CD8-positive, alpha-beta memory T cell (primary cell): Measurements from ENCODE around the gene POLR1A. TPM values are rescaled to one million over a fixed set of nuclear protein-coding genes. Genes with fewer than 3 reads are reported as not detected.

Source experiments
- CTCF ChIA-PET: fragments of 350-600 bp; sonication (Branson Sonifier 250); formaldehyde crosslinking; loops from one replicate; lab custom pipeline; 2021; ENCODE audit warnings: antibody characterized with exemption; lab: Charles Lee
- POLR2A ChIA-PET: fragments of 350-600 bp; sonication (Branson Sonifier 250); formaldehyde crosslinking; loops from one replicate; lab custom pipeline; 2021; ENCODE audit warnings: antibody characterized with exemption; lab: Charles Lee
- DNase-seq, 5 donors: peaks; one replicate each; pipeline versions ENCODE4 v3.0.0 to v3.0.0-alpha.2; 2020 to 2022; ENCODE audit warnings: mixed read lengths in 1 of 5
- H3K27ac ChIP-seq: one replicate; pipeline ENCODE4 v1.7.0; 2013; ENCODE audit warnings: low read depth, mild to moderate bottlenecking, low read length, moderate library complexity
- H3K27me3 ChIP-seq: 2 replicates; pipeline ENCODE4 v1.7.0; 2013; ENCODE audit warnings: low read length, mild to moderate bottlenecking; ENCODE audit not compliant: insufficient read depth, poor library complexity, severe bottlenecking
- H3K36me3 ChIP-seq: 2 replicates; pipeline ENCODE4 v1.7.0; 2013; ENCODE audit warnings: mild to moderate bottlenecking, low read length, moderate library complexity; ENCODE audit not compliant: insufficient read depth
- H3K4me1 ChIP-seq: 2 replicates; pipeline ENCODE4 v1.7.0; 2013; ENCODE audit warnings: mild to moderate bottlenecking, low read length, moderate library complexity; ENCODE audit not compliant: insufficient read depth
- H3K4me3 ChIP-seq: 2 replicates; pipeline ENCODE4 v1.7.0; 2013; ENCODE audit warnings: mild to moderate bottlenecking, low read length
- H3K9me3 ChIP-seq: 2 replicates; pipeline ENCODE4 v1.7.0; 2013; ENCODE audit warnings: mild to moderate bottlenecking, low read length
- H3K27ac Mint-ChIP-seq, 8 donors: one replicate each; pipeline ENCODE4 v1.8.0; 2020 to 2021; ENCODE audit warnings: mixed read lengths in 8 of 8, mild to moderate bottlenecking in 6 of 8, inconsistent platforms in 3 of 8, moderate library complexity in 3 of 8
- H3K27me3 Mint-ChIP-seq, 2 donors: one replicate each; pipeline ENCODE4 v1.8.0; 2020 to 2021; ENCODE audit warnings: mixed read lengths in 2 of 2, mild to moderate bottlenecking in 1 of 2, moderate library complexity in 1 of 2
- H3K36me3 Mint-ChIP-seq, 3 donors: one replicate each; pipeline ENCODE4 v1.8.0; 2020 to 2021; ENCODE audit warnings: mixed read lengths in 3 of 3, inconsistent platforms in 1 of 3, mild to moderate bottlenecking in 1 of 3
- H3K4me1 Mint-ChIP-seq, 3 donors: one replicate each; pipeline ENCODE4 v1.8.0; 2020 to 2021; ENCODE audit warnings: mixed read lengths in 3 of 3, inconsistent platforms in 1 of 3, mild to moderate bottlenecking in 1 of 3
- H3K4me3 Mint-ChIP-seq, 7 donors: one replicate each; pipeline ENCODE4 v1.8.0; 2020 to 2021; ENCODE audit warnings: mixed read lengths in 7 of 7, mild to moderate bottlenecking in 6 of 7, moderate library complexity in 4 of 7, inconsistent platforms in 2 of 7
- H3K9me3 Mint-ChIP-seq, 5 donors: one replicate each; pipeline ENCODE4 v1.8.0; 2020 to 2022; ENCODE audit warnings: mixed read lengths in 5 of 5, mild to moderate bottlenecking in 3 of 5, moderate library complexity in 2 of 5, inconsistent platforms in 1 of 5
- polyA plus RNA-seq: library from polyadenylated mRNA; unstranded; fragments of 300-500 nt; fragmentation: Illumina TruSeq; gene quantifications from one replicate; pipeline ENCODE4 v1.2.3, GENCODE V29; 2021
- total RNA-seq, 2 experiments: library from RNA; stranded (reverse); gene quantifications; one replicate each; pipeline ENCODE4 v1.2.3, GENCODE V29; 2021

POLR1A gene
- total and polyA plus RNA-seq, 3 experiments from 2014 or later: 4.8 to 63.3 (median 60.3) TPM

DNA sequence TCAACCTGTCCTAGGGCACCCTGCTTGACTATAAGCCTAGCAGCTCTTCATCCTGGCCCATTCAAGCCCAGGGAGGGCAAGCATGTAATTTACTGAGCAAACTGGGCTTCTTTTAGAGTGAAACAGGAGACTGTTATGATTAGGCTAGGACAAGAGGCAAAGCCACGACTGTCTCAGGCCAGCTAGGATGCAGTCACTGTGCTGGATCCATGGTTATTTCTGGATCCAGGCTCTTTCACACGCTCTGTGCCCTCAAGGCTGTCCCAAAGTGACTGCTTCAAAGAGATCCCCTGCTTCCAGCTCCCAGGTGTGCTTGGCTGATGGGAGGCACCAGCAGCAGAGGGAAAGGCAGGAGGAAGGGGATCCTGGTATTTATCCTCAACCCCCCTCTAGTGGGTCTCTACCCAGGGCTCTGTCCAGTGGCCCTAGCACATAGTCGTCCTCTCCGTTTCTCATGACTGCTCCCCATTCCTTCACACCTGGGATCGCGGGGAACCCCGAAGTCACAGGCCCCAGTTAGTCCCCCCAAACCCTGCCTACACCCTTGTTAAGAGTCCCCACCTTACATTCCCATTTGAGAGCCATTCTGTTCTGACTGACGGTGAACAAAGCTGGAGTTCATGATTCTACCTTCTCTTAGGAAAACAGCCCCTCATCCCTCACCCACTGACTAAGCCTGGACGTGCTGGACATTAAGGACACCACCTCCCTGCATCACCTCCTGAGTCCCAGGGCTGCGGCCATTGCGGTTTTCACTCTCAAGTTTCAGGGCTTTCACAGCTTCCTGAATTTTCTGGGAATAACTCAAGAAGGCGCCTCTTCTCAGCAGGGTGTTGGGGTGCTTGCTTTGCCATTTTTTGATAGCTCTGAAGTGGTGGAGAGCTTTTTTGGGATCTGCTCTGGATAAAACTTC lies 63.2 kb downstream of the POLR1A start:
- peaks cover 46 to 55% (median 52%) of the 10 kb centered on the region in 3 donors for H3K4me1 Mint-ChIP-seq
- ChIA-PET POLR2A (interaction anchor here (0.5 kb wide), 1 partner anchor 13 kb away, joined by 3 read pairs; no protein-coding TSS in a partner anchor), CTCF (interaction anchor here (1.0 to 4.1 kb wide), 4 partner anchors 38 to 155 kb away, joined by 3 to 22 read pairs (median 7); partner anchors contain the start of gene ST3GAL5)
- Histone ChIP-seq H3K36me3 (peaks cover 8% of the 10 kb centered on the region), H3K27ac (no peak overlapping the region), H3K9me3 (no peaks in the 10 kb centered on the region), H3K4me3 (no peak overlapping the region), H3K4me1 (peaks cover 45% of the 10 kb centered on the region), H3K27me3 (no peaks in the 10 kb centered on the region)
- peaks cover 0 to 9% of the 10 kb centered on the region in 2 donors for H3K27me3 Mint-ChIP-seq
- peak overlapping the region; percentile 83 to 100 (median 99) for H3K27ac Mint-ChIP-seq
- peak overlapping the region in 1 of 7 donors; percentile 63 for H3K4me3 Mint-ChIP-seq
- peaks cover 5 to 62% (median 27%) of the 10 kb centered on the region in 3 donors for H3K36me3 Mint-ChIP-seq
- DNase-seq: no peak
- H3K9me3 Mint-ChIP-seq: peaks cover 0 to 2% (median 0%) of the 10 kb centered on the region in 5 donors

DNA sequence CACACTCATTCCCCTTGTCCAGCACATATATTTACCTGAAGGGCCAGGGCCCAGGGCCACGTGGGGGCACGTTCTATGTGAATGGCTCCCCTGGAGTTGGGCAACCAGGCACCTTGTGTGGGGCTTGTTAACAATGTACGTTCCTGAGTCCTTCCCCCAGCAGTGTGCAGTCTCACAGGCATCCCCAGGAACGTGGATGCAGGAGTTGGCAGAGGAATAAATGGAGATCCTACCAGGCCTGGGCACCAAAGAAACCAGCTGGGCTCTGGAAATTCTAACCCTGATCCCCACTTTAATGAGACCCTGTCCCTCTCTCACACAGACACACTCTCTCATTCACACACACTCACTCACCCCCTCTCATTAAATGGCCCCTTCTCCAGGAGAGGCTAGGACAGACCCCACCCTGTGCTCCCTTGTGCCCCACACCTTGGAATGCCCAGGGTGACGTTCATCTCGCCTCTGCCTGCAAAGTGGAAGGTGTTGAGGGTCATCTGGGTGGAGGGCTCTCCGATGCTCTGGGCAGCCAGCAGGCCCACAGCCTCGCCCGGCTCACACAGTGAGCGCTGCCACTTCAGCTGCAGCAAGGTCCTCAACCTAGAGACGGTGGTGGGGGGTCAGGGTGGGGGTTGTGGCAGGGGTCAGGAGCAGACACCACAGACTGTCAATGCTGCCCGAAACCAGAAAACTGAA lies 65.6 kb downstream of the POLR1A start:
- no peak for DNase-seq
- ChIA-PET POLR2A (no interaction called here), CTCF (interaction anchor here (1.2 to 7.5 kb wide), 8 partner anchors 9 to 210 kb away, joined by 3 to 58 read pairs (median 4); partner anchors contain the start of gene ST3GAL5)
- no peaks in the 10 kb centered on the region for H3K27me3 ChIP-seq
- H3K27ac ChIP-seq: no peak overlapping the region
- peak overlapping the region in 3 of 7 donors; percentile 41 to 87 (median 73) for H3K4me3 Mint-ChIP-seq
- peaks cover 2% of the 10 kb centered on the region for H3K36me3 ChIP-seq
- no peaks in the 10 kb centered on the region for H3K9me3 ChIP-seq
- peaks cover 5 to 40% (median 14%) of the 10 kb centered on the region in 3 donors for H3K36me3 Mint-ChIP-seq
- peaks cover 0 to 2% (median 0%) of the 10 kb centered on the region in 5 donors for H3K9me3 Mint-ChIP-seq
- peaks cover 69% of the 10 kb centered on the region for H3K4me1 ChIP-seq
- no peak overlapping the region for H3K4me3 ChIP-seq
- H3K27me3 Mint-ChIP-seq: peaks cover 0 to 8% of the 10 kb centered on the region in 2 donors
- peaks cover 70 to 79% (median 76%) of the 10 kb centered on the region in 3 donors for H3K4me1 Mint-ChIP-seq
- peak overlapping the region; percentile 97 to 100 (median 100) for H3K27ac Mint-ChIP-seq

DNA sequence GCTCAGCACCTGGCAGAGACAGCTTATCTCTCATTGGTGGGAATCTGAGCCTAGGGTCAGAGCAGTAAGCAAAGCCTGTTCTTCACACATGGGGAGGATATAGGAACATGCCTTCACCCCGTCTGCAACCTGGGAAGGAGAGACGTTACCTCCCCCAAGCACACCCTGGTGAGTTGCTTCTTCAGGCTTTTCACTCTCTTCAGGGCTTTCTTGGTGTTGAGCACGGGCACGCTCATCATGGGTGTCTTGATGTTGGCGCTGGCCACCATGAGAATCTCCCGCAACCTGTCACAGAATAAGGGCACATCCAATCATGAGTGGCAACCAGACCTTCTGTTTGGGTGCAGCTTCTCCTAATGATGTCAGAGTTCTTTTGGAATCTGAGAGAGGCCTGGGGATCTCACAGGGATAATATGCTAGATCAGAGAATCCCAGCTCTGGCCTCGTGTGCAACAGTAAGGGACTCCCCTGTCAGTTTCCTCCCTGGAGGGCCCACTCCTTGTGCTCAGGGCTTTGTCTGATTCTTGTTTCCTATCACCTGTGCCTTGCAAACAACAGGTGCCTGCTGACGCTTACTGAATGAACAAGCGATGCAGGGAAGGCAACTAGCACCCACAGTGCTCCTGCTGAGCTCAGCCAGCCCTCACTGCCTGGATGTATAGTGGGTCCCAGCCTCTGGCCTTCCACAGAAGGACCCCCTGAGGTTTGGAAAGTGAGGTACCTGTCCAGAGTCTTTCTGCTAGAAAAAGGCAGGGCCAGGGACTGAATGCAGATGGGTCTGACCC lies 66.3 kb downstream of the POLR1A start:
- H3K27me3 ChIP-seq: no peaks in the 10 kb centered on the region
- Mint-ChIP-seq H3K27me3 (peaks cover 0 to 8% of the 10 kb centered on the region in 2 donors), H3K4me3 (peak overlapping the region in 3 of 7 donors; percentile 25 to 87 (median 85)), H3K27ac (peak overlapping the region; percentile 97 to 100 (median 100)), H3K36me3 (peaks cover 5 to 34% (median 9%) of the 10 kb centered on the region in 3 donors), H3K4me1 (peaks cover 75 to 86% (median 84%) of the 10 kb centered on the region in 3 donors), H3K9me3 (peaks cover 0 to 2% (median 0%) of the 10 kb centered on the region in 5 donors)
- POLR2A ChIA-PET: interaction anchor here (3.9 to 4.1 kb wide), 2 partner anchors 41 to 150 kb away, joined by 18 to 26 read pairs; partner anchors contain the start of gene ST3GAL5
- H3K36me3 ChIP-seq: no peaks in the 10 kb centered on the region
- H3K9me3 ChIP-seq: no peaks in the 10 kb centered on the region
- H3K27ac ChIP-seq: peak overlapping the region; percentile 78
- CTCF ChIA-PET: interaction anchor here (1.0 to 7.5 kb wide), 9 partner anchors 16 to 212 kb away, joined by 3 to 58 read pairs (median 4); partner anchors contain the start of gene ST3GAL5
- H3K4me3 ChIP-seq: no peak overlapping the region
- peaks cover 77% of the 10 kb centered on the region for H3K4me1 ChIP-seq
- peak in 1 of 5 donors; percentile 49 for DNase-seq

- peaks cover 82 to 93% (median 89%) of the 10 kb centered on the region in 3 donors for H3K4me1 Mint-ChIP-seq
- Histone ChIP-seq H3K4me1 (peaks cover 86% of the 10 kb centered on the region), H3K27me3 (no peaks in the 10 kb centered on the region), H3K36me3 (no peaks in the 10 kb centered on the region), H3K9me3 (no peaks in the 10 kb centered on the region), H3K27ac (peak overlapping the region; percentile 78), H3K4me3 (peak overlapping the region; percentile 3)
- peaks cover 5 to 35% (median 7%) of the 10 kb centered on the region in 3 donors for H3K36me3 Mint-ChIP-seq
- peaks cover 0 to 2% (median 0%) of the 10 kb centered on the region in 5 donors for H3K9me3 Mint-ChIP-seq
- peak overlapping the region; percentile 97 to 100 (median 100) for H3K27ac Mint-ChIP-seq
- CTCF ChIA-PET: interaction anchor here (1.0 to 7.5 kb wide), 12 partner anchors 15 to 211 kb away, joined by 3 to 75 read pairs (median 5); partner anchors contain the start of gene ST3GAL5
- peak overlapping the region; percentile 64 to 96 (median 85) for H3K4me3 Mint-ChIP-seq
- peaks cover 0 to 8% of the 10 kb centered on the region in 2 donors for H3K27me3 Mint-ChIP-seq
- POLR2A ChIA-PET: interaction anchor here (1.1 to 4.1 kb wide), 3 partner anchors 41 to 150 kb away, joined by 3 to 26 read pairs (median 18); partner anchors contain the start of genes POLR1A and ST3GAL5
- DNase-seq: peak; percentile 55 to 95 (median 93)
Measured at GRCh38 chr2:86038291-86039081, 67.2 kb downstream of the POLR1A start.

DNA sequence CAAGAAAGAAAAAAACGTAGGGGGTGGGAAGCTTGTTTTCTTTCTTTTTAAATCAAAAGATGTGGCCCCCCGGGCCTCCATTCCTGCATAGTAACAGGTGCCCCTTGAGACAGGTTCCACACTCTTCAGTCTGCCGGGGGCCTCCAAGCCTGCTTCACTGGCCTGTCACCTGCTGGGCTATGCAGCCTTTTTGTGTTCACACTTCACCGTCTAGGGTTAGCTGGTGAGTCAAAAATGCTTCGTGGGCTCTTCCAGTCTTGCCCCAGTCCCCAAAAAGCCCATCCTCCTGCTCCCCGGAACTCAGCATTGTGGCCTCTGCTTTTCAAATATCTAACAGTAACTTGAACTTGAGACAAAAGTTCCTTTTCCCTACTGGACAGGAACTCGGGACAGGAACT lies 67.9 kb downstream of the POLR1A start:
- DNase-seq: peak in 2 of 5 donors; percentile 16 to 72
- H3K27me3 Mint-ChIP-seq: peaks cover 0 to 8% of the 10 kb centered on the region in 2 donors
- peak overlapping the region; percentile 71 to 96 (median 85) for H3K4me3 Mint-ChIP-seq
- peaks cover 86 to 94% (median 92%) of the 10 kb centered on the region in 3 donors for H3K4me1 Mint-ChIP-seq
- ChIA-PET CTCF (interaction anchor here (0.7 to 7.5 kb wide), 8 partner anchors 15 to 210 kb away, joined by 3 to 75 read pairs (median 6); partner anchors contain the start of gene ST3GAL5), POLR2A (interaction anchor here (1.1 to 4.1 kb wide), 3 partner anchors 42 to 149 kb away, joined by 3 to 26 read pairs (median 18); partner anchors contain the start of genes POLR1A and ST3GAL5)
- H3K36me3 ChIP-seq: no peaks in the 10 kb centered on the region
- no peaks in the 10 kb centered on the region for H3K9me3 ChIP-seq
- H3K4me3 ChIP-seq: peak overlapping the region; percentile 44
- no peaks in the 10 kb centered on the region for H3K27me3 ChIP-seq
- peak overlapping the region; percentile 97 to 100 (median 100) for H3K27ac Mint-ChIP-seq
- peak overlapping the region; percentile 78 for H3K27ac ChIP-seq
- H3K36me3 Mint-ChIP-seq: peaks cover 0 to 32% (median 6%) of the 10 kb centered on the region in 3 donors
- peaks cover 92% of the 10 kb centered on the region for H3K4me1 ChIP-seq
- H3K9me3 Mint-ChIP-seq: peaks cover 0 to 2% (median 0%) of the 10 kb centered on the region in 5 donors

DNA sequence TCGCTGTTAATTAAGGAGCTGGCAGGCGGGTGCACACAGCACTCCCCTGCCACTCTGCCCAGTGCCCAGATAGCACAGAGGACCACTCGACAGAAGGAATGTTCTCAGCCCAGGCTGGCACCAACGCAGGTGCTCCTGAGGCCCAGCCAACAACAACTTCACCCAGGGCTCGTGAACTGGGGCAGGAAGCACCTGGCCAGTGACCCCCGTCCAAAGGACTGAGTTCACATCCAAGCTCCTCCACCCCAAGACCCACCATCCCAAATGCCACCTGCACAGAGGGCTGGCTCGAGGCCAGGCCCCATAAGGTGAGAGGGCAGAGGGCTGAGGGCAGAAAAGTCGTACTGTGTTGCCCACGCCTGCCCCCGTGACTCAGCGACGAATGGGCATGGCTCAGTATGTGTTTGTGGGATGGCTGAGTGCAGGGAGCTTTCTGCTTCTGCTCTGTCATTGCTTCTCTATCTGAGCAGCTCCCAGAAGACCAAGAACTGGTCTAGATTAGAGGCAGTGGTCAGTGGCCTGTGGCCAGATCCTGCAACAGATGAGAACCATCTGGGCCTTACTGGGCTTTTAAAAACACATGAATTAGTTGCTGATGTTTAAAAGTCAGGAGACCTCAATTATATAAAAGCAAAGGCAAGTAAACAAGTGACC lies 68.4 kb downstream of the POLR1A start:
- Histone ChIP-seq H3K36me3 (peaks cover 2% of the 10 kb centered on the region), H3K4me1 (peaks cover 94% of the 10 kb centered on the region), H3K9me3 (no peaks in the 10 kb centered on the region), H3K27ac (peak overlapping the region; percentile 78), H3K27me3 (no peaks in the 10 kb centered on the region), H3K4me3 (peak overlapping the region; percentile 44)
- DNase-seq: peak; percentile 17 to 75 (median 27)
- H3K27me3 Mint-ChIP-seq: peaks cover 0 to 8% of the 10 kb centered on the region in 2 donors
- ChIA-PET POLR2A (interaction anchor here (1.1 to 4.1 kb wide), 7 partner anchors 13 to 710 kb away, joined by 3 to 26 read pairs (median 8); partner anchors contain the start of genes POLR1A, ST3GAL5 and TGOLN2), CTCF (interaction anchor here (0.7 to 7.5 kb wide), 13 partner anchors 8 to 209 kb away, joined by 3 to 75 read pairs (median 6); partner anchors contain the start of genes POLR1A, PTCD3 and ST3GAL5)
- H3K9me3 Mint-ChIP-seq: peaks cover 0 to 2% (median 0%) of the 10 kb centered on the region in 5 donors
- peaks cover 82 to 90% (median 88%) of the 10 kb centered on the region in 3 donors for H3K4me1 Mint-ChIP-seq
- H3K36me3 Mint-ChIP-seq: peaks cover 2 to 32% (median 6%) of the 10 kb centered on the region in 3 donors
- H3K4me3 Mint-ChIP-seq: peak overlapping the region; percentile 68 to 96 (median 85)
- H3K27ac Mint-ChIP-seq: peak overlapping the region; percentile 97 to 100 (median 100)
